ENCODE data around the gene CHST11.

The CHST11 gene

GRCh38 chr12:104459368-104459909 is 2.7 kb downstream of the CHST11 start:
- peak overlapping the region; percentile 98 for H3K4me3 Mint-ChIP-seq
- peaks cover 12% of the 10 kb centered on the region for H3K36me3 Mint-ChIP-seq (ENCODE audit: low read depth)
- H3K27ac Mint-ChIP-seq: no peak overlapping the region
- no peak for DNase-seq
- H3K9me3 Mint-ChIP-seq: no peaks in the 10 kb centered on the region
- no peak for TF ChIP-seq CTCF (IDR thresholded peaks at IDR 0.05)
- peaks cover 6% of the 10 kb centered on the region for H3K27me3 Mint-ChIP-seq (ENCODE audit: low read depth, poor library complexity)
- H3K4me1 Mint-ChIP-seq: peaks cover 60% of the 10 kb centered on the region

DNA sequence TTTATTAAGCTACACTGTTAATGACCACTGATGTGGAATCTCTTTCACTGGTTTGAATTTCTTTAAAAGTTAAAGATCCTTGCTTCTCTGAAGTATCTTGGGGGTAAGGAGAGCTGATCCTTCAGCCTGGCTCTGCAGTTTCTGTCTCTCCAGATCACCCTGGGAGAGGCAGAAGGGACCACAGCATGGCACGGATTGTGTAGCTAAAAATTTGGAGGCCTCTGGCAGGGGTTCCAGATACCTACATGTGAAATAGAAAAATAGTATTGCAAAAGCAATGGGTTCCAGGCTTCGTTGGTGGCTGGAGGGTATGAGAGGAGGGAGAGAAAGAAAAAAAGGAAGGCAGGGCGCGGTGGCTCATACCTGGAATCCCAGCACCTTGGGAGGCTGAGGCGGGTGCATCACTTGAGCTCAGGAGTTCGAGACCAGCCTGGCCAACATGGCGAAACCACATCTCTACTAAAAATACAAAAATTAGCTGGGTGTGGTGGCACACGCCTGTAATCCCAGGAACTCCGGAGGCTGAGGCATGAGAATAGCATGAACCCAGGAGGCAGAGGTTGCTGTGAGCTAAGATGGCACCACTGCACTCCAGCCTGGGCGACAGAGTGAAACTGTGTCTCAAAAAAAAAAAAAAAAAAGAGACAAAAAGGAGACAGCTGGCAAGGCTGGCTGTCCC is 3.4 kb downstream of the CHST11 start:
- Mint-ChIP-seq H3K36me3 (ENCODE audit: low read depth) (peaks cover 20% of the 10 kb centered on the region), H3K4me1 (peaks cover 54% of the 10 kb centered on the region), H3K4me3 (peak overlapping the region; percentile 98), H3K27me3 (ENCODE audit: low read depth, poor library complexity) (peaks cover 6% of the 10 kb centered on the region), H3K27ac (no peak overlapping the region), H3K9me3 (no peaks in the 10 kb centered on the region)
- DNase-seq: no peak
- TF ChIP-seq CTCF (IDR thresholded peaks at IDR 0.05): no peak

- H3K4me1 Mint-ChIP-seq: peaks cover 44% of the 10 kb centered on the region
- H3K27ac Mint-ChIP-seq: no peak overlapping the region
- peaks cover 3% of the 10 kb centered on the region for H3K27me3 Mint-ChIP-seq (ENCODE audit: low read depth, poor library complexity)
- H3K4me3 Mint-ChIP-seq: no peak overlapping the region
- DNase-seq: no peak
- no peak for TF ChIP-seq CTCF (IDR thresholded peaks at IDR 0.05)
- H3K36me3 Mint-ChIP-seq (ENCODE audit: low read depth): peaks cover 24% of the 10 kb centered on the region
- H3K9me3 Mint-ChIP-seq: no peaks in the 10 kb centered on the region
Observed at GRCh38 chr12:104460973-104461698, 4.4 kb downstream of the CHST11 start.

DNA sequence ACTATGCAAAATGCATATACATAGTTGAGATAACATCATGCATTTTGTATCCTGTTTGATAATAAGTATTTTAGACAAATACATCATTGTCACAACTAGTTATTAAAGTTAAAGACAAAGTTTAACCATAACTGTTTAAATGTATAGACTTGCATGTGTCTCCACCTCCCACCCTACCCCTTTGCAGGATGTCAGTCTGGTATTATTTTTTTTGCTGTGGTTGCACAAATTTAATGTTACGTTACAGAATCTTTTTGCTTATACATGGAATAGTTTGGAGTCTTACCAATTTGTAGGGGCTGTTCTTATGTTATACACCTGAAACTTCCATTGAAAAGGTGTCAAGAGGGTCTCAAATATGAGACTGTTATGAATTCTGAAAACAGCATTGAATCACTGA is 5.6 kb downstream of the CHST11 start:
- no peak for DNase-seq
- Mint-ChIP-seq H3K4me1 (peaks cover 39% of the 10 kb centered on the region), H3K9me3 (no peaks in the 10 kb centered on the region), H3K27ac (no peak overlapping the region), H3K27me3 (ENCODE audit: low read depth, poor library complexity) (peaks cover 3% of the 10 kb centered on the region), H3K36me3 (ENCODE audit: low read depth) (peaks cover 24% of the 10 kb centered on the region), H3K4me3 (no peak overlapping the region)
- no peak for TF ChIP-seq CTCF (IDR thresholded peaks at IDR 0.05)

- DNase-seq: no peak
- Mint-ChIP-seq H3K9me3 (no peaks in the 10 kb centered on the region), H3K4me3 (no peak overlapping the region), H3K27me3 (ENCODE audit: low read depth, poor library complexity) (peaks cover 3% of the 10 kb centered on the region), H3K4me1 (peaks cover 39% of the 10 kb centered on the region), H3K27ac (peak overlapping the region; percentile 41), H3K36me3 (ENCODE audit: low read depth) (peaks cover 24% of the 10 kb centered on the region)
- no peak for TF ChIP-seq CTCF (IDR thresholded peaks at IDR 0.05)
Observed at GRCh38 chr12:104462931-104463339, 6.2 kb downstream of the CHST11 start.

All from nephron progenitor cell (in vitro differentiated cells).